GM18868 (cell line): Measurements from ENCODE around the gene TOR1B.
A peak's percentile ranks its signal among the peaks of the same experiment; 100 is the strongest.
"Not testable (repeated sequence)": the region's sequence is repeated elsewhere in the genome, so short reads cannot be mapped to it uniquely, and the experiment has no call there.

Source experiments
- ATAC-seq: cut with Tn5 transposase; IDR thresholded peaks from one replicate; pipeline ENCODE4 v1.9.1; 2021; ENCODE audit warnings: mild to moderate bottlenecking, moderate library complexity; ENCODE audit not compliant: unreplicated experiment

The TOR1B gene

GRCh38 chr9:129802833-129803675 lies at the start of gene TOR1B:
TOR1B (plus strand) TSS chr9:129803184; CDS start chr9:129803213, 29 bp downstream.
- ATAC-seq: peak; percentile 92

GRCh38 chr9:129755151-129755550 lies 47.8 kb upstream of the TOR1B start:
- ATAC-seq: no peak

- no peak for ATAC-seq
Observed at GRCh38 chr9:129756191-129756590, 46.8 kb upstream of the TOR1B start.

- ATAC-seq: no peak
Observed at GRCh38 chr9:129757045-129757444, 45.9 kb upstream of the TOR1B start.

- no peak for ATAC-seq
Observed at GRCh38 chr9:129759319-129759718, 43.7 kb upstream of the TOR1B start.

GRCh38 chr9:129759804-129760502 lies 43.0 kb upstream of the TOR1B start:
- ATAC-seq: no peak

GRCh38 chr9:129760784-129761183 lies 42.2 kb upstream of the TOR1B start:
- not testable (repeated sequence) for ATAC-seq

GRCh38 chr9:129761293-129761900 lies 41.6 kb upstream of the TOR1B start:
- ATAC-seq: no peak

- ATAC-seq: no peak
Observed at GRCh38 chr9:129761901-129762369, 41.0 kb upstream of the TOR1B start.

GRCh38 chr9:129762370-129762984 lies 40.5 kb upstream of the TOR1B start:
- ATAC-seq: not testable (repeated sequence)

GRCh38 chr9:129762985-129763926 lies 39.7 kb upstream of the TOR1B start:
- ATAC-seq: no peak

GRCh38 chr9:129765764-129766317 lies 37.1 kb upstream of the TOR1B start:
- ATAC-seq: no peak

GRCh38 chr9:129768486-129768885 lies 34.5 kb upstream of the TOR1B start:
- ATAC-seq: no peak

- no peak for ATAC-seq
Observed at GRCh38 chr9:129769669-129770068, 33.3 kb upstream of the TOR1B start.

- no peak for ATAC-seq
Observed at GRCh38 chr9:129770741-129771140, 32.2 kb upstream of the TOR1B start.

GRCh38 chr9:129773262-129774048 lies 29.5 kb upstream of the TOR1B start:
- ATAC-seq: no peak

- ATAC-seq: no peak
Observed at GRCh38 chr9:129774791-129775447, 28.1 kb upstream of the TOR1B start.

GRCh38 chr9:129775448-129775798 lies 27.6 kb upstream of the TOR1B start:
- no peak for ATAC-seq
